Posterior vena cava (tissue), 2 donors: ENCODE data around the gene ZNF283. TPM values are rescaled to one million over a fixed set of nuclear protein-coding genes. Genes with fewer than 3 reads are reported as not detected.
"Not testable (repeated sequence)": the region's sequence is repeated elsewhere in the genome, so short reads cannot be mapped to it uniquely, and the experiment has no call there.

Source experiments
- DNase-seq: peaks from one replicate; pipeline ENCODE4 v3.0.0-alpha.2; 2020; ENCODE audit warnings: low spot score
- intact Hi-C, 2 donors: fragments of 100-400 bp; cut with DNase I; formaldehyde crosslinking; loops; one replicate each; pipeline versions ENCODE4 v1.14.1 to v1.14.2; 2022 to 2023
- total RNA-seq, 2 donors: library from RNA; stranded (reverse); fragmentation: NEBNext Ultra II Directional; extraction: Animal tissue kit (Norgen Biotek cat#: 25700); gene quantifications; one replicate each; pipeline ENCODE4 v1.2.1, GENCODE V29; 2021
- donor health status: DM: yes; HTN: yes; CAD: no.
- donor health status: DM: yes; HTN: yes; CAD: no.

The ZNF283 gene
- total RNA-seq, 2 donors from 2014 or later: 9.7 to 9.8 TPM

DNA sequence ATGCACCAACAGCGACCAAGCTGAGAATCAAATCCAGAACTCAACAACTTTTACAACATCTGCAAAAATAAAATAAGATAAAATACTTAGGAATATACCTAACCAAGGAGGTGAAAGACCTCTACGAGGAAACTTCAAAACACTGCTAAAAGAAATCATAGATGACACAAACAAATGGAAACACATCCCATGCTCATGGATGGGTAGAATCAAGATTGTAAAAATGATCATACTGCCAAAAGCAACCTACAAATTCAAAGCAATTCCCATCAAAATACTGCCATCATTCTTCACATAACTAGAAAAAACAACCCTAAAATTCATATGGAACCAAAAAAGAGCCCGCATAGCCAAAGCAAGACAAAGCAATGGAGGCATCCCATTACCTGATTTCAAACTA, 3.3 kb upstream of the ZNF283 start:
- DNase-seq, intact Hi-C loops: not testable (repeated sequence)

DNA sequence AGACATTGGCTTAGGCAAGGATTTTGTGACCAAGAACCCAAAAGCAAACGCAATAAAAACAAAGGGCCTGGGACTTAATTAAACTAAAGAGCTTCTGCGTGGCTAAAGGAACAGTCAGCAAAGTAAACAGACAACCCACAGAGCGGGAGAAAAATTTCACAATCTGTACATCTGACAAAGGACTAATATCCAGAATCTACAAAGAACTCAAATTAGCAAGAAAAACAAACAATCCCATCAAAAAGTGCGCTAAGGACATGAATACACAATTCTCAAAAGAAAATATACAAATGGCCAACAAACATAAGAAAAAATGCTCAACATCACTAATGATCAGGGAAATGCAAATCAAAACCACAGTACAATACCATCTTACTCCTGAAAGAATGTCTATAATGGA, 2.5 kb upstream of the ZNF283 start:
- DNase-seq, intact Hi-C loops: not testable (repeated sequence)

DNA sequence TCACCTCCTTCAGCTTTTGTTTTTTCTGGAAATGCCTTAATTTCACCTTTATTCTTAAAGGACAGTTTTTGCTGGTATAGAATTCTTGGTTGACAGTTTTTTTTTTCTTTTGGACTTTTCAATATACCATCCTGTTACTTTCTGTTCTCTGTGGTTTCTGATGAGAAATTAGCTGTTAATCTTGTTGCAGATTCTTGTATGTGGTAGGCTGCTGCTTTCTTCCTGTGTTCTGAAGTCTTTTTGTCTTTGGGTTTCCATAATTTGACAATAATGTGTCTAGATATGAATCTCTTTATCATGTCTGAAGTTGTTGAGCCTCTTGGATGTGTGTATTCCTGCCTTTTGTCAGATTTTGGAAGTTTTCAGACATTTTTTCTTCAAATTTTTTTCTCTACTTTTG, 12.0 kb downstream of the ZNF283 start:
- DNase-seq: no peak
- intact Hi-C loops: no loop called here

DNA sequence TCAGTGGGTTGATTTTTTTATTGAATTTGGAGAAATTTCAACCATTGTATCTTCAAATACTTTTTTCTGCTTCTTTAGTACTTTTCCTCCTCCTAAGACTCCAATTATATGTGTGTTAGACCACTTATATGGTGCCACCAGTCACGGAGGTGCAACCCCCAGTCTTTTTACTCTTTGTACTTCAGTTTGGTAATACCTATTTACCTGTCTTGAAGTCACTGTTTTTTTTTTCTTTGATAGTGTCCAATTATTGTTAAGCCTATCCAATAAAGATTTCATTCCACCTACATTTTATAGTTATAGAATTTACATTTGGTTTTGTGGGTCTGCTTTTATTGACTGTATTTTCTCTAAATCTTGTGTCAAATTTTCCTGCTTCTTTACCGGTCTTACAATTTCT, 14.9 kb downstream of the ZNF283 start:
- DNase-seq: no peak
- intact Hi-C loops: no loop called here

DNA sequence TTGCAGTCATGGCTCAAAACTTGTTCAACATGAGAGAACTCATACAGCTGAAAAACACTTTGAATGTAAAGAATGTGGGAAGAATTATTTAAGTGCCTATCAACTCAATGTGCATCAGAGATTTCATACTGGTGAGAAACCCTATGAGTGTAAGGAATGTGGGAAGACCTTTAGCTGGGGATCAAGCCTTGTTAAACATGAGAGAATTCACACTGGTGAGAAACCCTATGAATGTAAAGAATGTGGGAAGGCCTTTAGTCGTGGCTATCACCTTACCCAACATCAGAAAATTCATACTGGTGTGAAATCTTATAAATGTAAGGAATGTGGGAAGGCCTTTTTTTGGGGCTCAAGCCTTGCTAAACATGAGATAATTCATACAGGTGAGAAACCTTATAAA, 20.1 kb downstream of the ZNF283 start:
- DNase-seq: no peak
- intact Hi-C loops: no loop called here

DNA sequence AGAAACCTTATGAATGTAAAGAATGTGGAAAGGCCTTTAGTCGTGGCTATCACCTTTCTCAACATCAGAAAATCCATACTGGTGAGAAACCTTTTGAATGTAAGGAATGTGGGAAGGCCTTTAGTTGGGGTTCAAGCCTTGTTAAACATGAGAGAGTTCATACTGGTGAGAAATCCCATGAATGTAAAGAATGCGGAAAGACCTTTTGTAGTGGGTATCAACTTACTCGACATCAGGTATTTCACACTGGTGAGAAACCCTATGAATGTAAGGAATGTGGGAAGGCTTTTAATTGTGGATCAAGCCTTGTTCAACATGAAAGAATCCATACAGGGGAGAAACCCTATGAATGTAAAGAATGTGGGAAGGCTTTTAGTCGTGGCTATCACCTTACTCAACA, 20.8 kb downstream of the ZNF283 start:
- DNase-seq: no peak
- intact Hi-C loops: no loop called here

DNA sequence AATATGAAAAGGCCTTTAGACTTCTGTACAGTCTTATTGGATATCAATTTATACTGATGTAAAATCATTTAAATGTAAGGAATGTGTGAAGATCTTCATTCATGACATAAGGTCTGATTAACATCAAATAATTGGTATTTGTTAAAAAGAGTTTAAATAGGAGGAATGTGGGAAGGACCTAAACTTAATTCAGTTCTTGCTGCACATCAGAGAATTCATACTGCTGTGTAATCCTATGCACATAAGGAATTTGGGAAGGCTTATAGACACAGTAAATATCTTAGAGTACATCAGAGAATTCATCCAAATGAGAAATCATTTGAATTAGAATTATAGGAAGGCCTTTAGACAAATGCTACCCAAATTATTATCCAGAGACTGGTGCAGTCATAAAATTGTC, 21.7 kb downstream of the ZNF283 start:
- intact Hi-C loops: no loop called here
- no peak for DNase-seq

DNA sequence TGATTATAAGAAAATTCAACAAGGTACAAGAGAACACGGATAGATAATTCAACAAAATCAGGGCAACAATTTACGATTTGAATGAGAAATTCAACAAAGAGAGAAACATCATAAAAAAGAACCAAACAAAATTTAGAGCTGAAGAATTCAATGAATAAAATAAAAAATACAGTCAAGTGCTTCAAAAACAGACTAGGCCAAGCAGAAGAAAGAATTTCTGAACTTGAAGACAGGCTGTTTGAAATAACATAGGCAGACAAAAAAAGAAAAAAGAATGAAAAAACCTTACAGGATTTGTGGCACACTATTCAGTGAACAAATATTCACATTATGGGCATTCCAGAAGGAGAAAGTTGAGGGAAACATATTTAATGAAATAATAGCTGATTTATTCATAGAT, 31.1 kb downstream of the ZNF283 start:
- no peak for DNase-seq
- intact Hi-C loops: no loop called here

DNA sequence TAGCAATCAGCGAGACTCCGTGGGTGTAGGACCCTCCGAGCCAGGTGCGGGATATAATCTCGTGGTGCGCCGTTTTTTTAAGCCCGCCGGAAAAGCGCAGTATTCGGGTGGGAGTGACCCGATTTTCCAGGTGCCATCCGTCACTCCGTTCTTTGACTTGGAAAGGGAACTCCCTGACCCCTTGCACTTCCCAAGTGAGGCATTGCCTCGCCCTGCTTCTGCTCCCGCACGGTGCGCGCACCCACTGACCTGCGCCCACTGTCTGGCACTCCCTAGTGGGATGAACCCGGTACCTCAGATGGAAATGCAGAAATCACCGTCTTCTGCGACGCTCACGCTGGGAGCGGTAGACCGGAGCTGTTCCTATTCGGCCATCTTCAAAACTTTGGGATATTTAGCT, 39.8 kb downstream of the ZNF283 start:
- intact Hi-C loops, DNase-seq: not testable (repeated sequence)

DNA sequence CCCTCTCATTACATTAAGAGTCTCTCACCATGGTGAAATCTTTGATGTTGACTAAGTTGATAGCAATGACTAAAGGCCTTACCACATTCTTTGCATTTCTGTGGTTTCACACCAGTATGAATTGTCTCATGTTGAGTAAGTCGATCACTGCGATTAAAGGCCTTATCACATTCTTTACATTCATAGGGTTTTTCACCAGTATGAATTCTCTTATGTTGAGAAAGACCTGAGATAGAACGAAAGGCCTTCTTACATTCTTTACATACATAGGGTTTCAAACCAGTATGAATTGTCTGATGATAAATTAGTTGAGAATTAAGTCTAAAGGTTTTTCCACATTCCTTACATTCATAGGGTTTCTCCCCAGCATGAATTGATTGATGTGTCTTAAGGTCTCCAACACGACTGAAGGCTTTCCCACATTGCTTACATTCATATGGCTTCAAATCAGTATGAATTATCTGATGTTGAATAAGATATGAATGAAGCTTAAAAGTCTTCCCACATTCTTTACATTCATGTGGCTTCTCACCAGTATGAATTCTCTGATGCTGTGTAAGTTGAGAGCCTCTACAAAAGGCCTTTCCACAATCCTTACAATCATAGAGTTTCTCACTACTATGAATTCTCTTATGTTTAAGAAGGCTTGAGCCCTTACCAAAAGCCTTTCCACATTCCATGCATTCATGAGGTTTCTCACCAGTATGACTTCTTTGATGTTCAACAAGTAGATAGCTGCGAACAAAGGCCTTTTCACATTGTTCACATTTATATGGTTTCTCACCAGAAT, 45.6 kb downstream of the ZNF283 start:
- no peak for DNase-seq
- intact Hi-C loops: no loop called here

DNA sequence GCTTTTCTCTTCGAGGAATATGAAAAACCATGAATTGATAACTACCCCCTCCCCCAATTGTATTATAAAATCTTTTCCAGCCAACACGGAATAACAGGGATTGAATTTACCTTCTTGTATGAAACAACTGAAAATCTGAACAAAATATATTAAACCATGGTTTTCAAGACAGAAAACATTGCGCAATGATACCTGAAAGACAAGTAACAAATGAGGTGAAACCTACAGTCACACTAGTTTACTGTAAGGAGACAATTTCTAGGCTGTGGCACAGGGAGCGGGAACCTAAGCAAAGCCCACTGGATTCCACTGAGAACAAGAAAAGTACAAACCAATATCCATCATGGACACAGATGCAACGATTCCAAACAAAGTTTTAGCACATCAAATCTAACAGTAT, 53.4 kb downstream of the ZNF283 start:
- DNase-seq: no peak
- intact Hi-C loops: no loop called here

DNA sequence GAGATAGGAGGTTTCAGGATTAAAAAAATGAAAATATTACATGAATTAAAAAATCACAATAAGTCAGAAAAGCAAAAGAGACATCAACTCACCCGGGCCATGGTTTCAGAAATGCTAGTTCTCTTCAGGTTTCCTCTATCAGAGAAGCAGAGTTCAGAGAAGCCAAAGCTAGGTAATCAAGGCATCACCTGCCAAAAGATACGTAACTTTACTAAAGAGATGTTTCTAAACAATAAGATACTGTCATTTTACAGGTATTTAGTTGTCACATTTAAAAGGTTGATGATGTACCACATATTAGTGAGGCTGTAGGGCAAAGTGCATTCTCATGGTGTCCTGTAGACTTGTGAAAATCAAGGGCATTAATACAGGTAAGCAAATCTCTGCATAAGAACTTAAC, 56.7 kb downstream of the ZNF283 start, which contains the start of gene ZNF404:
ZNF404 (minus strand) TSS at position 101 of the 400 bp plus-strand sequence.
- intact Hi-C loops: no loop called here
- no peak for DNase-seq

DNA sequence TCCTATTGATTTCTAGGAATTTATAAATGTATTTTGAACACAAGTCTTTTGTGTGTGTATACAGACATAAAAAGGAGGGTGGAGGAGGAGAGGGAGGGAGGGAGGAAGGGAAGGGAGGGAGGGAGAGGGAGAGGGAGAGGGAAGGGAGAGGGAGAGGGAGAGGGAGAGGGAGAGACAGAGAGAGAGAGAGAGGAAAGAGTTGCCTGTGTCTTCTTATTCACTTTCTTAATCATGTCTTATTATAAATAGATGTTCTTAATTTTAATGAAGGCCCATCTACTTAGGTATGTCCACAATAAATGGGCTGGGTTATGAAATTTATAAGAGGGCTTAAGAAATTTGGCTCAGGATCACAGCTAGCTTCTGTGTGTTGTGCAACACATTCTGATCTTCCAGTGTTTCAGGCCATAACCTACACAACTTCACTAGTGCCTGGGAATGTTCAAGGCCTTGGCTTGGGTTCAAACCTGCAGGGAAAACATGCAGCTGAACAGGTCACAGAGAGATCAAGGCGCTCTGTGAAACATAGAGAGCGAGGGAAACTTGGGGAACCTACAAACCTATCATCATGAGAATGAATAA, 68.7 kb downstream of the ZNF283 start:
- no peak for DNase-seq
- intact Hi-C loops: no loop called here

Other genes with a start within 250 kb of the ZNF283 start
- 10 to 100 TPM; 19.2 to 21.0 TPM for gene IRGQ, start 231.2 kb upstream of the ZNF283 start, total RNA-seq
- 10 to 100 TPM in 1 of 2 donors, 1 to 10 TPM in 1; 8.9 to 13.2 TPM for gene ZNF576, start 230.7 kb upstream of the ZNF283 start, total RNA-seq
- under 1 TPM; 0.23 to 0.38 TPM for gene SRRM5, start 215.2 kb upstream of the ZNF283 start, total RNA-seq
- gene ZNF428, start 207.7 kb upstream of the ZNF283 start, total RNA-seq: 10 to 100 TPM; 22.9 to 29.2 TPM
- gene CADM4, start 187.5 kb upstream of the ZNF283 start, total RNA-seq: 1 to 10 TPM; 3.3 to 4.0 TPM
- gene PLAUR, start 157.2 kb upstream of the ZNF283 start, total RNA-seq: 10 to 100 TPM; 35.2 to 45.4 TPM
- gene IRGC, start 111.2 kb upstream of the ZNF283 start, total RNA-seq: not detected
- gene SMG9, start 72.4 kb upstream of the ZNF283 start, total RNA-seq: 10 to 100 TPM; 35.3 to 40.4 TPM
- 1 to 10 TPM; 4.0 to 5.8 TPM for gene KCNN4, start 46.3 kb upstream of the ZNF283 start, total RNA-seq
- 1 to 10 TPM; 2.5 to 4.0 TPM for gene LYPD5, start 24.9 kb upstream of the ZNF283 start, total RNA-seq
- gene ZNF404, start 56.6 kb downstream of the ZNF283 start, total RNA-seq: 1 to 10 TPM; 2.1 to 3.4 TPM
- gene ZNF45, start 108.0 kb downstream of the ZNF283 start, total RNA-seq: 10 to 100 TPM; 11.5 to 14.4 TPM
- 1 to 10 TPM; 4.4 to 7.4 TPM for gene ZNF221, start 123.9 kb downstream of the ZNF283 start, total RNA-seq
- gene ZNF155, start 156.9 kb downstream of the ZNF283 start, total RNA-seq: 1 to 10 TPM; 5.0 to 6.7 TPM
- 1 to 10 TPM; 3.6 to 3.9 TPM for gene ZNF230, start 175.6 kb downstream of the ZNF283 start, total RNA-seq
- 1 to 10 TPM; 3.5 to 4.1 TPM for gene ZNF222, start 198.1 kb downstream of the ZNF283 start, total RNA-seq
- 1 to 10 TPM; 2.8 to 3.7 TPM for gene ZNF223, start 224.7 kb downstream of the ZNF283 start, total RNA-seq
- gene ZNF284, start 244.8 kb downstream of the ZNF283 start, total RNA-seq: 1 to 10 TPM; 2.3 to 2.5 TPM